Measurements from ENCODE around the gene NXPH2. TPM values are rescaled to one million over a fixed set of nuclear protein-coding genes. Genes with fewer than 3 reads are reported as not detected.
"Not testable (repeated sequence)": the region's sequence is repeated elsewhere in the genome, so short reads cannot be mapped to it uniquely, and the experiment has no call there.

NXPH2 gene
- total and polyA plus RNA-seq, 7 experiments from 2014 or later = not detected

DNA sequence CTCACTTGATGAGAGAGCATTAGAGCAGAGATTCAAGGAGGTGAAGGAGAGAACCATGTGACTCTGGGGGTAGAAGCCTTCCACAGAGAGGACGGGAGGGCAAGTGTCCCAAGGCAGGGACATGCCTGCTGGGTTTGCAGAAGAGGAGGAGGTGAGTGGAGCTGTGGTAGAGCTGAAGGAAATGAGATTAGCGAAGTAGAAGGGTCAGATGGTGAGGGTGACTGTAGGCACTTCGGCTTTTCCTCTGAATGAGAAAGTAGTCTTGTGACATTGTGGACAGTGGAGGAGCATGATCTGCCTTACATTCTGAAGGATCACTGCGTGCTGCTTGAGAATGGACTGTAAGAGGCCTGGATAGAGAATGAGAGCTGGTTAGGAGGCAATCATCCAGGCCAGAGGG lies 126.0 kb downstream of the NXPH2 start:
- Histone ChIP-seq H3K27me3 (ENCODE audit: control insufficient read depth in 2 of 2, insufficient read depth in 2 of 2, low read length in 2 of 2) (no peaks in the 10 kb centered on the region), H3K9me3 (ENCODE audit: control insufficient read depth in 2 of 3, low read length in 3 of 3) (no peaks in the 10 kb centered on the region), H3K4me1 (ENCODE audit: control insufficient read depth in 2 of 2, insufficient read depth in 2 of 2, low read length in 2 of 2) (no peaks in the 10 kb centered on the region), H3K36me3 (ENCODE audit: control insufficient read depth in 2 of 3, insufficient read depth in 3 of 3, low read length in 3 of 3) (no peaks in the 10 kb centered on the region), H3K27ac (ENCODE audit: low read depth, low read length) (no peak overlapping the region), H3K4me3 (ENCODE audit: low read length) (no peak overlapping the region)
- Mint-ChIP-seq H3K4me1 (peaks cover 0 to 3% (median 0%) of the 10 kb centered on the region in 7 donors), H3K27ac (no peak overlapping the region), H3K27me3 (peaks cover 0 to 14% (median 5%) of the 10 kb centered on the region in 5 donors), H3K36me3 (no peaks in the 10 kb centered on the region), H3K4me3 (no peak overlapping the region), H3K9me3 (peaks cover 0 to 7% (median 0%) of the 10 kb centered on the region in 11 donors)
- POLR2A ChIA-PET = no interaction called here
- intact Hi-C loops (cut with micrococcal nuclease) = no loop called here
- CTCF ChIA-PET = no interaction called here
- ATAC-seq = no peak
- no peak for DNase-seq

DNA sequence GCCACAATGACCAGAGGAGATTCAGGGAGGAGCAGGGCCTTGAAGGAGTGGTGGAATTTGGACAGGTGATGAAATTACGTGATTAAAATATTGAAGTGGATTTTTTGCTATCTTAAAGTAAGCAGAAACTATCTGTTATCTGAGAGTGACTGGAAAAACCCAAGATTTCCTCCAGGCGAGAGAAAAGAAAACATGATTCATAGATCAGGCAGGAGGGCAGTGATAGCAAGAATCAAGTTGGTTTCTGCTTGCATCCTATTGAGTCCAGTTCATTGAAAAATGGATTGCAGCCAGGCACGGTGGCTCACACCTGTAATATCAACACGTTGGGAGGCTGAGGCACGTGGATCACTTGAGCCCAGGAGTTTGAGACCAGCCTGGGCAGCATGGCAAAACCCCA lies 127.8 kb downstream of the NXPH2 start:
- DNase-seq = no peak
- H3K27ac Mint-ChIP-seq = no peak overlapping the region
- ChIA-PET CTCF (no interaction called here), POLR2A (no interaction called here)
- H3K27me3 Mint-ChIP-seq = peaks cover 0 to 18% (median 6%) of the 10 kb centered on the region in 5 donors
- H3K4me3 Mint-ChIP-seq = no peak overlapping the region
- intact Hi-C loops (cut with micrococcal nuclease) = no loop called here
- no peak overlapping the region for H3K27ac ChIP-seq (ENCODE audit: low read depth, low read length)
- H3K9me3 ChIP-seq (ENCODE audit: control insufficient read depth in 2 of 3, low read length in 3 of 3) = no peaks in the 10 kb centered on the region
- H3K36me3 ChIP-seq (ENCODE audit: control insufficient read depth in 2 of 3, insufficient read depth in 3 of 3, low read length in 3 of 3) = no peaks in the 10 kb centered on the region
- no peaks in the 10 kb centered on the region for H3K36me3 Mint-ChIP-seq
- H3K27me3 ChIP-seq (ENCODE audit: control insufficient read depth in 2 of 2, insufficient read depth in 2 of 2, low read length in 2 of 2) = no peaks in the 10 kb centered on the region
- H3K4me1 Mint-ChIP-seq = peaks cover 0 to 3% (median 0%) of the 10 kb centered on the region in 7 donors
- no peak for ATAC-seq
- no peak overlapping the region for H3K4me3 ChIP-seq (ENCODE audit: low read length)
- H3K9me3 Mint-ChIP-seq = peaks cover 0 to 7% (median 0%) of the 10 kb centered on the region in 11 donors
- H3K4me1 ChIP-seq (ENCODE audit: control insufficient read depth in 2 of 2, insufficient read depth in 2 of 2, low read length in 2 of 2) = no peaks in the 10 kb centered on the region

DNA sequence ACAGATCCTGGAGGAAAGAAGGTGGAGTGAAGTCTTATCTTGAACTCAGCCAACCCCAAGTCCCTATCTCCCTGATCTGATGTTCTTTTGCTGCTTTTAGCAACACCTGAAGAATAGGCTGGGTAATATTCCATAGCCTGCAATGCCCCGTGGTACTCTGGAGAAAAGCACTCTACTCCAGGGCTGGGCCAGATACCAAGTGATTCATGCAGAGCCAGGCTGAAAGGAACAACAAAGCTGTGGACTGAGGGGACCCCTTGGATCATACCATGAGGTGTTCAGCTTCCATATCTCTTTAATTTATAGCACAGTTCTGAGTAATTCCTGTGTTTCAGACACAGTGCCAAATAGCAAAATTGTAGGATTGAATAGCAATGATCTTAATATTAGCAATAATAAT lies 130.6 kb downstream of the NXPH2 start:
- Histone ChIP-seq H3K9me3 (ENCODE audit: control insufficient read depth in 2 of 3, low read length in 3 of 3) (no peaks in the 10 kb centered on the region), H3K27me3 (ENCODE audit: control insufficient read depth in 2 of 2, insufficient read depth in 2 of 2, low read length in 2 of 2) (no peaks in the 10 kb centered on the region), H3K36me3 (ENCODE audit: control insufficient read depth in 2 of 3, insufficient read depth in 3 of 3, low read length in 3 of 3) (no peaks in the 10 kb centered on the region), H3K4me1 (ENCODE audit: control insufficient read depth in 2 of 2, insufficient read depth in 2 of 2, low read length in 2 of 2) (no peaks in the 10 kb centered on the region), H3K4me3 (ENCODE audit: low read length) (no peak overlapping the region), H3K27ac (ENCODE audit: low read depth, low read length) (no peak overlapping the region)
- intact Hi-C loops (cut with micrococcal nuclease) = no loop called here
- CTCF ChIA-PET = no interaction called here
- no peak overlapping the region for H3K4me3 Mint-ChIP-seq
- ATAC-seq (no peak), DNase-seq (no peak)
- no peak overlapping the region for H3K27ac Mint-ChIP-seq
- peaks cover 0 to 3% (median 0%) of the 10 kb centered on the region in 7 donors for H3K4me1 Mint-ChIP-seq
- H3K36me3 Mint-ChIP-seq = no peaks in the 10 kb centered on the region
- POLR2A ChIA-PET = no interaction called here
- peaks cover 0 to 21% (median 5%) of the 10 kb centered on the region in 5 donors for H3K27me3 Mint-ChIP-seq
- peaks cover 0 to 7% (median 0%) of the 10 kb centered on the region in 11 donors for H3K9me3 Mint-ChIP-seq

DNA sequence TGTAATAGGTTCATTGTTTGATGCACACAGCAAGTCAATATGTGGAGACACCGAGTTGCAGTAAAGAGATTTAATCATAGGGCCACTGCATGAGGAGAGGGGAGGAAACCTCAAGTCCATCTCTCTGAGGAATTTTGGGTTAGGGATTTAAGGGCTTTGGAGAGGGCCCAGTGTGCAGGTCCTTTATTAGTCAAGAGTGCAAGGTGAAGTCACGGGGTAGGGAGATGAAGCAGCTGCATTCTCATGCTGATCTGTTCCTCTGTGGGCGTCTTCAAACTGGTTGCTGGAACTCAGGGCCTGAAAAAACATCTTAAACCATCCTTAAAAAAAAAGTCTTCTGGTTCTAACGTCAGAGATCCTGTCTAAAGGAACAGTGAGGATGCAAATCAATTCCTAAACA lies 131.6 kb downstream of the NXPH2 start:
- H3K27ac Mint-ChIP-seq = no peak overlapping the region
- no peaks in the 10 kb centered on the region for H3K36me3 Mint-ChIP-seq
- Histone ChIP-seq H3K4me1 (ENCODE audit: control insufficient read depth in 2 of 2, insufficient read depth in 2 of 2, low read length in 2 of 2) (no peaks in the 10 kb centered on the region), H3K27me3 (ENCODE audit: control insufficient read depth in 2 of 2, insufficient read depth in 2 of 2, low read length in 2 of 2) (no peaks in the 10 kb centered on the region), H3K9me3 (ENCODE audit: control insufficient read depth in 2 of 3, low read length in 3 of 3) (no peaks in the 10 kb centered on the region), H3K4me3 (ENCODE audit: low read length) (no peak overlapping the region), H3K27ac (ENCODE audit: low read depth, low read length) (no peak overlapping the region), H3K36me3 (ENCODE audit: control insufficient read depth in 2 of 3, insufficient read depth in 3 of 3, low read length in 3 of 3) (no peaks in the 10 kb centered on the region)
- H3K9me3 Mint-ChIP-seq = peaks cover 0 to 7% (median 0%) of the 10 kb centered on the region in 11 donors
- H3K4me1 Mint-ChIP-seq = no peaks in the 10 kb centered on the region
- POLR2A ChIA-PET = no interaction called here
- H3K27me3 Mint-ChIP-seq = peaks cover 0 to 21% (median 5%) of the 10 kb centered on the region in 5 donors
- CTCF ChIA-PET = no interaction called here
- intact Hi-C loops (cut with micrococcal nuclease) = no loop called here
- DNase-seq (no peak), ATAC-seq (no peak)
- H3K4me3 Mint-ChIP-seq = no peak overlapping the region

DNA sequence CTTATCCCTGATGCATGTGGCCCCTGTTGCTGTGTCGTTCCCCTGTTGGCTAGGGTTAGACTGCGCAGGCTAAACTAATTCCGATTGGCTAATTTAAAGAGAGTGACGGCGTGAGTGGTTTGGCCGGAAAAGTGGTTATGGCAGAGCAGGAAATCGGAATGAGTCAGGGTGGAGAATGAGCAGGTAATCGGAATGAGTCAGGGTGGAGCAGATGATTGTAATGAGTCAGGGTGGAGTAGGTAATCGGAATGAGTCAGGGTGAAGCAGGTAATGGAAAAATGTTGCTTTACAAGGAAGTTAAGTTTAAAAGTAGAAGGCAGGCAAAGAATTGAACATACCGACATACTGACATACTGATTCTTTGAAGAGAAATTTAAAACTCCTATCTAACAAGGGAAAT lies 135.4 kb downstream of the NXPH2 start:
- peaks cover 0 to 14% (median 10%) of the 10 kb centered on the region in 5 donors for H3K27me3 Mint-ChIP-seq
- H3K36me3 Mint-ChIP-seq; intact Hi-C loops (cut with micrococcal nuclease); ATAC-seq; H3K4me1 ChIP-seq (ENCODE audit: control insufficient read depth in 2 of 2, insufficient read depth in 2 of 2, low read length in 2 of 2); H3K27me3 ChIP-seq (ENCODE audit: control insufficient read depth in 2 of 2, insufficient read depth in 2 of 2, low read length in 2 of 2); H3K9me3 Mint-ChIP-seq; CTCF ChIA-PET; DNase-seq; H3K9me3 ChIP-seq (ENCODE audit: control insufficient read depth in 2 of 3, low read length in 3 of 3); H3K4me3 ChIP-seq (ENCODE audit: low read length); H3K4me3 Mint-ChIP-seq; H3K27ac ChIP-seq (ENCODE audit: low read depth, low read length); POLR2A ChIA-PET; H3K27ac Mint-ChIP-seq; H3K36me3 ChIP-seq (ENCODE audit: control insufficient read depth in 2 of 3, insufficient read depth in 3 of 3, low read length in 3 of 3); H3K4me1 Mint-ChIP-seq: not testable (repeated sequence)

DNA sequence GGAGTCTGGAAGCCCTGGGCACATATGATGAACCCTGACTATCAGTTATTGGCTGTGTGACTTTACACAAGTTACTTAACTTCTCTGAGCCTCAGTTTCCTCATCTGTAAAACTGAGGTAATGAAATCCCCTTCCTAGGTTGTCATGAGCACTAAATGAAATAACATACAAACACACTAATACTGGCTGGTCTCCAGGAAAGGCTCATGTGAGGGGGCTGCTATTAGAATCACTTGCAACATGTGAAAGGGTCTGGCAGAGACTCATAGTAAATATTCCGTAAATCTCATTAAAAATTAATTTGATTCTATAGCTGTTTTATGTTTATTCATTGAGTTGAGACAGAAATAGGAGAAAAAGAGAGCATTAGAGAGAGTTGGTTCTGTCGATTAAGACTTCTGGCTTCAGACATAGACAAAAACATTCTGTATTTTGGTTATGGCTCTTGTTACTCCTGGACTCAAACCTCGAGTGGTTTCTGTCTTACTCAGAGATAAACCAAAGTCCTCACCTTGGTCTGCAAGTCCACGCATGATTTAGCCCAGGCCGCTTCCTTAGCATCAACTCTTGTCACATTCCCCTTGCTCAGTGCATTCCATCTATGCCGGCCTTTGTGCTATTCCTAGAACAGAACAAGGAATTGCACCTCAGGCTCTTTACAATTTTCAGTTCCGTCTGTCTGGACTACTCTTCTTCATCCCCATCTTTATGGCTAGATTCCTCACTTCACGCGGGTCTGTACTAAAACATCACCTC lies 139.1 kb downstream of the NXPH2 start:
- H3K9me3 ChIP-seq (ENCODE audit: control insufficient read depth in 2 of 3, low read length in 3 of 3) = no peaks in the 10 kb centered on the region
- peaks cover 0 to 3% (median 0%) of the 10 kb centered on the region in 11 donors for H3K9me3 Mint-ChIP-seq

DNA sequence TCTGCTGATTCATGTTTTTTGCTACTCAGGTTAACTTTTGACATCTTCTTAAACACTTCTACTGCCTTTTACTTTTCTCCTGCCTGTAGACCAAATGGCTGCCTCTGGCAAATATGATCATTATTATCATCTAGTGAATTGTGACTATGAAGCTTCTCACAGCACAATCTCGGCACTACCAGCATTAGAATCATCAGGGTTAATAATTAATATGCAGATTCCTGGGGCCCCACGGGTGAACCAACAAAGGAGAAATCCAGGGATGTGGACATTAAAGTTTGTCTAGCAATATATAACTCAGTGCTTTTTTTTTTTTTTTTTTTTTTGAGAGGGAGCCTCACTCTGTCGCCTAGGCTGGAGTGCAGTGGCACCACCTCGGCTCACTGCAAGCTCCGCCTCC lies 142.5 kb downstream of the NXPH2 start:
- Histone ChIP-seq H3K27me3 (ENCODE audit: control insufficient read depth in 2 of 2, insufficient read depth in 2 of 2, low read length in 2 of 2) (no peaks in the 10 kb centered on the region), H3K4me1 (ENCODE audit: control insufficient read depth in 2 of 2, insufficient read depth in 2 of 2, low read length in 2 of 2) (no peaks in the 10 kb centered on the region), H3K36me3 (ENCODE audit: control insufficient read depth in 2 of 3, insufficient read depth in 3 of 3, low read length in 3 of 3) (no peaks in the 10 kb centered on the region), H3K4me3 (ENCODE audit: low read length) (no peak overlapping the region), H3K27ac (ENCODE audit: low read depth, low read length) (no peak overlapping the region), H3K9me3 (ENCODE audit: control insufficient read depth in 2 of 3, low read length in 3 of 3) (no peaks in the 10 kb centered on the region)
- Mint-ChIP-seq H3K27ac (no peak overlapping the region), H3K36me3 (no peaks in the 10 kb centered on the region), H3K9me3 (peaks cover 0 to 8% (median 1%) of the 10 kb centered on the region in 11 donors), H3K4me1 (no peaks in the 10 kb centered on the region), H3K4me3 (no peak overlapping the region), H3K27me3 (peaks cover 0 to 17% (median 6%) of the 10 kb centered on the region in 5 donors)
- CTCF ChIA-PET = no interaction called here
- POLR2A ChIA-PET = no interaction called here
- ATAC-seq = no peak
- intact Hi-C loops (cut with micrococcal nuclease) = no loop called here
- no peak for DNase-seq

More for the DNA sequence above, 139.1 kb downstream of the NXPH2 start:
- H3K36me3 ChIP-seq (ENCODE audit: control insufficient read depth in 2 of 3, insufficient read depth in 3 of 3, low read length in 3 of 3) = no peaks in the 10 kb centered on the region
- H3K4me3 ChIP-seq (ENCODE audit: low read length) = no peak overlapping the region
- H3K4me3 Mint-ChIP-seq = no peak overlapping the region
- H3K27me3 ChIP-seq (ENCODE audit: control insufficient read depth in 2 of 2, insufficient read depth in 2 of 2, low read length in 2 of 2) = no peaks in the 10 kb centered on the region
- no peak for ATAC-seq
- no peak overlapping the region for H3K27ac Mint-ChIP-seq
- DNase-seq = no peak
- no peaks in the 10 kb centered on the region for H3K36me3 Mint-ChIP-seq
- CTCF ChIA-PET = no interaction called here
- H3K4me1 ChIP-seq (ENCODE audit: control insufficient read depth in 2 of 2, insufficient read depth in 2 of 2, low read length in 2 of 2) = no peaks in the 10 kb centered on the region
- H3K27me3 Mint-ChIP-seq = peaks cover 0 to 17% (median 6%) of the 10 kb centered on the region in 5 donors
- POLR2A ChIA-PET = no interaction called here
- intact Hi-C loops (cut with micrococcal nuclease) = no loop called here
- no peak overlapping the region for H3K27ac ChIP-seq (ENCODE audit: low read depth, low read length)
- no peaks in the 10 kb centered on the region for H3K4me1 Mint-ChIP-seq
